ENCODE measurements around the gene NQO2. TPM values are rescaled to one million over a fixed set of nuclear protein-coding genes. Genes with fewer than 3 reads are reported as not detected.
"Not testable (repeated sequence)": the region's sequence is repeated elsewhere in the genome, so short reads cannot be mapped to it uniquely, and the experiment has no call there.

The NQO2 gene
- total RNA-seq, 3 donors from 2014 or later, result 13.4 to 24.1 (median 23.2) TPM

DNA sequence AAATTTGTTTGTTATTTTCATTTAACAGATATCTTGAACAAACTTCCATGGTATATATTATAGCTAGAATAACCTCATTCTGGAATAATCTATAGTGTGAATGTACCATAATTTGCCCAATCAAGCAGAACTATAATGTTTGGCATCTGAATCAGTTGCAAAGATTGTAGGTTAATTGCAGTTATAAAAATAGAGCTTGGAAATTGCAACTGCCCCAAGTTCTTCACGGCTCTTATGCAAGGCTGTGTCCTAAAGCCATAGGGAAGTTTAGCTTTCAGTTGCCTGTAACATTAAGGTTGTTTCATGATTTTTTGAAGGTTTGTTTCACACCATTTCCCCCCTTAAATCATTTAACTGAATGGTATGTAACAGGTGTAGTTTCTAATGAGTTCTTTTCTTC lies 19.4 kb downstream of the NQO2 start:
- DNase-seq, result no peak
- Histone ChIP-seq H3K4me1 (ENCODE audit: low read depth) (peaks cover 7% of the 10 kb centered on the region), H3K9me3 (no peaks in the 10 kb centered on the region), H3K4me3 (no peak overlapping the region), H3K36me3 (ENCODE audit: low read depth) (no peaks in the 10 kb centered on the region)
- ATAC-seq, result peak; percentile 52
- intact Hi-C loops (cut with DNase I, micrococcal nuclease), result no loop called here
- TF ChIP-seq, protein P1, sequence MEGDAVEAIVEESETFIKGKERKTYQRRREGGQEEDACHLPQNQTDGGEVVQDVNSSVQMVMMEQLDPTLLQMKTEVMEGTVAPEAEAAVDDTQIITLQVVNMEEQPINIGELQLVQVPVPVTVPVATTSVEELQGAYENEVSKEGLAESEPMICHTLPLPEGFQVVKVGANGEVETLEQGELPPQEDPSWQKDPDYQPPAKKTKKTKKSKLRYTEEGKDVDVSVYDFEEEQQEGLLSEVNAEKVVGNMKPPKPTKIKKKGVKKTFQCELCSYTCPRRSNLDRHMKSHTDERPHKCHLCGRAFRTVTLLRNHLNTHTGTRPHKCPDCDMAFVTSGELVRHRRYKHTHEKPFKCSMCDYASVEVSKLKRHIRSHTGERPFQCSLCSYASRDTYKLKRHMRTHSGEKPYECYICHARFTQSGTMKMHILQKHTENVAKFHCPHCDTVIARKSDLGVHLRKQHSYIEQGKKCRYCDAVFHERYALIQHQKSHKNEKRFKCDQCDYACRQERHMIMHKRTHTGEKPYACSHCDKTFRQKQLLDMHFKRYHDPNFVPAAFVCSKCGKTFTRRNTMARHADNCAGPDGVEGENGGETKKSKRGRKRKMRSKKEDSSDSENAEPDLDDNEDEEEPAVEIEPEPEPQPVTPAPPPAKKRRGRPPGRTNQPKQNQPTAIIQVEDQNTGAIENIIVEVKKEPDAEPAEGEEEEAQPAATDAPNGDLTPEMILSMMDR (IDR thresholded peaks at IDR 0.05), result no peak

DNA sequence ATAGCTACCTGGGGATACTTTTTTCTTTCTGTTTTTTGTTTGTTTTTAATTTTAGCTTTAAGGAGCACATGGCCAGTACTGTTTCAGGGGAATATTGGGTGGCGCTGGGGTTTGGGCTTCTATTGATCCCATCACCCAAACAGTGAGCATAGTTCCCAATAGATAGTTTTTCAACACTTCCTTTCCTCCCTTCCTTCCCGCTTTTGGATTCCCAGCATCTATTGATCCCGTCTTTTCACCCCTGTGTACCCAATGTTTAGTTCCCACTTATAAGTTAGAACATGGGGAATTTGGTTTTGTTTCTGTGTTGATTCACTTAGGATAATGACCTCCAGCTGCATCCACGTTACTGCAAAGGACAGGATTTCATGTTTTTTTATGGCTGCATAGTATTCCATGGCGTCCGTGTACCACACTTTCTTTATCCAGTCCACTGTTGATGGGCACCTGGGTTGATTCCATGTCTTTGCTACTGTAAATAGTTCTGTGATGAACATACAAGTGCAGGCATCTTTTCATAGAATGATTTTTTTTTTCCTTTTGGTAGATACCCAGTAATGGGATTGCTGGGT lies 20.1 kb downstream of the NQO2 start:
- TF ChIP-seq, protein P1 (IDR thresholded peaks at IDR 0.05), result no peak
- Histone ChIP-seq H3K9me3 (no peaks in the 10 kb centered on the region), H3K4me3 (no peak overlapping the region), H3K4me1 (ENCODE audit: low read depth) (peaks cover 13% of the 10 kb centered on the region), H3K36me3 (ENCODE audit: low read depth) (no peaks in the 10 kb centered on the region)
- DNase-seq (no peak), ATAC-seq (no peak)
- intact Hi-C loops (cut with DNase I, micrococcal nuclease), result no loop called here

DNA sequence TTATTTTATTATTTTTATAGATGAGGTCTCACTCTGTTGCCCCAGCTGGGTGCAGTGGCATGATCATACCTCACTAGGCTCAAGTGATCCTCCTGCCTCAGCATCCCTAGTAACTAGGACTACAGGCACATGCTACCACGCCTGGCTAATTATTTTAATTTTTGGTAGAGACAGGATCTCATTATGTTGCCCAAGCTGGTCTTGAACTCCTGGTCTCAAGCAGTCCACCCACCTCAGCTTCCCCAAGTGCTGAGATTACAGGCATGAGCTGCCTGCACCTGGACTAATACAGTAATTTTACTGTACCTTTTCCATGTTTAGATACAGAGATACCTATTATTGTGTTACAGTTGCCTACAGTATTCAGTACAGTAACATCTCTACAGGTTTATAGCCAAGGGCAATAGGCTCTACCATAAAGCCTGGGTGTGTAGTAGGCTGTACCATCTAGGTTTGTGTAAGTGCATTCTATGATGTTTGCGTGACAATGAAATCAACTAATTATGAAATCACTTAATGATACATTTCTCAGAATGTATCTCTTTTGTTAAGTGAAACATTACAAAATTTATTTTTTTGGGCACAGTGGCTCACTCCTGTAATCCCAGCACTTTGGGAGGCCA lies 21.4 kb downstream of the NQO2 start:
- peak; percentile 30 for ATAC-seq
- DNase-seq; intact Hi-C loops (cut with DNase I, micrococcal nuclease); H3K9me3 ChIP-seq; H3K4me3 ChIP-seq; H3K36me3 ChIP-seq (ENCODE audit: low read depth): not testable (repeated sequence)
- H3K4me1 ChIP-seq (ENCODE audit: low read depth), result peaks cover 13% of the 10 kb centered on the region

DNA sequence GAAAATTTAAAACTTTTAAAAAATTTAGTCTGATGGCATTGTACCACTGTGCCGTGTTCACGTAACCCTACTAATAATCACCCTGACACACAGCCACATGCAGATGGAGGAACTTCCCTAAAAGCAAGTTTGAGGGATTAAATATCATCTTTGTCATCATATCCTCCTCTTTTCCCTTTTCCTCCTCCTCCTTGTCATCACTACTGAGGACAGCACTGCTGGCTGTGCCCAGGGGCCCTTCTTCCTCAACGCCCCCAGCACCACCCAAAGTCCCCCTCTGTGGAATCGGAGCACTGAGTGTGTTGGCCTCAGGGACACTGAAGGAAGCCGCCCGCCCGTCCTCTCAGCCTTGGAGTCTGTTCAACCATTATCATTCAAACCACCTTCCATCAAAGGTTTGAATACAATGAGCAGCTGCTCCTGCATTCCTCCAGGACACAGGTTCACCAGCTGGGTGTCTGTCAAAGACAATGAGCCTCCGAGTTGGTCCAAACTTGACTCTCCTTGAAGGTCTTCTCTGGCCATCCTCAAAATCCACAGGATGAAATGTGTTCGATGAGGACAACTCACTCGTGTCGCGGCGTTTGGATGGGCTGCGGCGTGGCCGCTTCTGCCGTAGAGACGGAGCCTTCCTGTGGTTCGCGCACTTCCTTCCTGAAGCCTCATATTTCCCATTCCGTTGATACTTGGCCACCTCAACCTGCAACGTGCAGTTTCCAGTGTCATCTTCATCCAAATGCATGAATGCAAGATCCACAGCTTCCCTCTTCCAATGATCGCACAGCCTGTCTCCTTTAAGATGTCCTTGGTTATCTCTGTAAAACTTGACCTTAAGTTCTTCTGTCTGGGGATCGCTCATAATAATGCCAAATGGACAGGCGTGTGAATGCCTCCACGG lies 23.3 kb downstream of the NQO2 start:
- no peaks in the 10 kb centered on the region for H3K9me3 ChIP-seq
- DNase-seq (peak in 2 of 3 donors; percentile 40 to 67), ATAC-seq (peak; percentile 23)
- intact Hi-C loops (cut with DNase I, micrococcal nuclease), result no loop called here
- H3K4me3 ChIP-seq, result no peak overlapping the region
- peaks cover 15% of the 10 kb centered on the region for H3K4me1 ChIP-seq (ENCODE audit: low read depth)
- TF ChIP-seq, protein P1 (IDR thresholded peaks at IDR 0.05), result no peak
- no peaks in the 10 kb centered on the region for H3K36me3 ChIP-seq (ENCODE audit: low read depth)

DNA sequence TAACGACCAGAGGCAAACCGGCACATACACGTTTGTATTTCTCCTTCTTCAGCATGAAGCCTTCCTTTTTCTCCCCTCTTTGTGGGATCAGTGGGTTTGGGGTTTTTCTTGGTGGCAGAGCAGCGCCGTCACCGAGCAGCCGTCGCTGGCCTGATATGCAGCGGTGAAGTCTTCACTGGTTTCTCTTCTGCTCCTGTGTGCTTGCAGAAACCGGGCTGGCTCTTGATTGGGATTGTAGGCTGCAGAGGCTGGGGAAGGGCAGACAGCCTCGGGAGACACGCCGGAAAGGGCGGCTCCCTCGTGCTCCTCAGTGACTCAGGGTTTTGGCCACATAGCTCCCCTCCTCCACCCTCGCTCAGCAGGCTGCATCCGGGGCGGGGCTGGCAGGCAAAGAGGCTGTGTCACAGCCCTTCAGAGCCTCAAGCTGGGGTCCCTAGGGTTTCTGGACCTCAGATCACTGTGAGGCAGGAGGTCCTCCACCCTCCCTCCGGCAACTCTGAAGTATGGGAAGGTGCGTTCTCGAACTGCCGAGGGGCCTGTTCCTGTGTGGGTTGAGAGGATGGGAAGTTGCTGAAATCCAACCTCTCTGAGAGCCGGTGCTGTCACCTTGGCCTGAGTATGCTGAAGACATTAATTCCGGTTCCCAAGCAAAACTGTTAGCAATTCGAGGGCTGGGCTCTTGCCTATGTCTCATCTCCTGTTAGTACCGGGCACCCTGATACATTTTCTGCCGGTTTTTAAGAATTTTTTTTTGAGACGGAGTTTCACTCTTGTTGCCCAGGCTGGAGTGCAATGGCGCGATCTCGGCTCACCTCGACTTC lies 24.2 kb downstream of the NQO2 start:
- ATAC-seq, result peak; percentile 98
- Histone ChIP-seq H3K4me3 (no peak overlapping the region), H3K4me1 (ENCODE audit: low read depth) (peaks cover 15% of the 10 kb centered on the region), H3K9me3 (no peaks in the 10 kb centered on the region), H3K36me3 (ENCODE audit: low read depth) (no peaks in the 10 kb centered on the region)
- intact Hi-C loops (cut with DNase I, micrococcal nuclease), result no loop called here
- peak; percentile 92 to 96 (median 93) for DNase-seq
- TF ChIP-seq, protein P1 (IDR thresholded peaks at IDR 0.05), result no peak

Data from mucosa of descending colon (tissue), 3 donors.